ENCODE data around the gene P3H4. TPM values are rescaled to one million over a fixed set of nuclear protein-coding genes. Genes with fewer than 3 reads are reported as not detected.

Gene P3H4
- total RNA-seq, 1 experiment from 2014 or later = 58.9 TPM

GRCh38 chr17:41787021-41787418 lies 24.7 kb downstream of the P3H4 start:
- Histone ChIP-seq H3K9me3 (ENCODE audit: control insufficient read depth, insufficient read depth, low read depth, low read length) (no peaks in the 10 kb centered on the region), H3K36me3 (ENCODE audit: control insufficient read depth, insufficient read depth, low read length) (no peaks in the 10 kb centered on the region), H3K4me1 (ENCODE audit: control insufficient read depth, insufficient read depth, low read length) (peaks cover 35% of the 10 kb centered on the region), H3K27ac (ENCODE audit: low read length) (peak overlapping the region; percentile 10; the same call in 1 of the 2 replicates), H3K27me3 (ENCODE audit: control insufficient read depth, insufficient read depth, low read length) (no peaks in the 10 kb centered on the region), H3K4me3 (ENCODE audit: low read depth in 2 of 2, low read length in 2 of 2) (peak overlapping the region; percentile 40 to 70)
- DNase-seq (ENCODE audit: low read depth, low spot score) (no peak), ATAC-seq (no peak)
- BruUV-seq (replicated peaks) = no TSS peak
- intact Hi-C loops (cut with micrococcal nuclease; ENCODE audit: unreplicated experiment) (no loop called here), in situ Hi-C loops (cut with HindIII; ENCODE audit: low pct_unique_long_range_greater_than_20kb, low sequenced_read_pairs) (no loop called here)
- TF ChIP-seq SIN3A (IDR thresholded peaks at IDR 0.05; ENCODE audit: borderline replicate concordance, insufficient read depth, low read depth, low read length) = no peak
- TF ChIP-seq TCF7L2 (IDR thresholded peaks at IDR 0.05; ENCODE audit: low read depth, low read length) = no peak
- no peak for TF ChIP-seq REST (IDR thresholded peaks at IDR 0.05; ENCODE audit: insufficient read depth in 1 of 2, low read depth in 2 of 2, low read length in 1 of 2)
- no peak for TF ChIP-seq CTCF (IDR thresholded peaks at IDR 0.05)
- TF ChIP-seq POLR2AphosphoS5 (IDR thresholded peaks at IDR 0.05; ENCODE audit: low read depth, low read length) = no peak
- CTCF ChIA-PET = interaction anchor here (0.6 to 2.1 kb wide), 10 partner anchors 8 to 107 kb away, joined by 3 to 26 read pairs (median 6); no protein-coding TSS in a partner anchor
- POLR2A ChIA-PET = interaction anchor here (0.5 to 1.4 kb wide), 5 partner anchors 9 to 258 kb away, joined by 3 to 14 read pairs (median 4); no protein-coding TSS in a partner anchor

DNA sequence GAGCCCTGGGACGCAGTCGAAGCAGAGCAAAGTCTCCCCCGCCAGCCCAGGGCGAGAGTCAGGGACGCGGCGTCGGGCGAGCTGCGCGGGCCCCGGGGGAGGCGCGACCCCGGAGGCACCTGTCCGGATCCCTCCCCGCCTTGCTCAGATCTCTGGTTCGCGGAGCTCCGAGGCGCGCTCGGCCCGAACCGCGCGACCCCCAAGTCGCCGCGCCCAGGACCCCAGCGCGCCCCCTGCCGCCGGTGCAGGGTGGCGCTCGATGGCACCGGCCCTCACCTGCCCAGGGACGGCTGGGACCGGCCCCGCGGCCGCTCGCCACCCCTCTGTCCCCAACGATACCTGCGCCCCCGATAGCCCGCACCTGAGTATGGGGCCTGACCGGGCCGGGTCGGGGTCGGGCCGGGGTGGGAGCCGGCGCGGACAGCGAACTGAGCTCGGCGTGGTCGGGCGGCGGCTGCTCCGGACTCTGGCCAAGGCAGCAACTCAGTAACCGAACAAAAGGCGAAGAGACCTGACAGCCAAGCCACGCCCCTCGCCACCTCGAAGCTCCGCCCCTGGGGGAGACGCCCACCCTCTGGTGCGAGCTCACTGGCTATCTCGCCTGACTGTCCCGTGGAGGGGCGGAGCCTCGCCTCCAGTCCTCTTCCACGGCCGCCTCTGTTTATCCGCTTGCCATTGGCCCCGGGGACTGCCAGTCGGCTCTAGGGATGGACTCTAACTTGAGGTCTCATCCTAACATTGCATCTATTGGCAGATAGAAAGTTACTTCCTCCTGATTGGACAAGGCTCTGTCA lies 25.3 kb downstream of the P3H4 start, which contains the start of gene JUP:
JUP (minus strand) TSS at position 485 of the 794 bp plus-strand sequence. CDS start 14,857 bp downstream, outside the sequence.
- in situ Hi-C loops (cut with HindIII; ENCODE audit: low pct_unique_long_range_greater_than_20kb, low sequenced_read_pairs) = no loop called here
- TF ChIP-seq REST (IDR thresholded peaks at IDR 0.05; ENCODE audit: insufficient read depth in 1 of 2, low read depth in 2 of 2, low read length in 1 of 2) = no peak
- TF ChIP-seq POLR2AphosphoS5 (IDR thresholded peaks at IDR 0.05; ENCODE audit: low read depth, low read length) = peak; percentile 75
- peak; percentile 96 for TF ChIP-seq CTCF (IDR thresholded peaks at IDR 0.05)
- TF ChIP-seq TCF7L2 (IDR thresholded peaks at IDR 0.05; ENCODE audit: low read depth, low read length) = no peak
- peak; percentile 93 for TF ChIP-seq SIN3A (IDR thresholded peaks at IDR 0.05; ENCODE audit: borderline replicate concordance, insufficient read depth, low read depth, low read length)
- POLR2A ChIA-PET = interaction anchor here (0.5 to 1.4 kb wide), 8 partner anchors 8 to 258 kb away, joined by 3 to 14 read pairs (median 4); partner anchors contain the start of genes EIF1 and HAP1
- DNase-seq (ENCODE audit: low read depth, low spot score) (peak; percentile 91), ATAC-seq (peak; percentile 98)
- intact Hi-C loops (cut with micrococcal nuclease; ENCODE audit: unreplicated experiment) = no loop called here
- no TSS peak for BruUV-seq (replicated peaks)
- Histone ChIP-seq H3K27ac (ENCODE audit: low read length) (peak within 1 kb of the TSS; percentile 85), H3K9me3 (ENCODE audit: control insufficient read depth, insufficient read depth, low read depth, low read length) (no peaks in the 10 kb centered on the region), H3K27me3 (ENCODE audit: control insufficient read depth, insufficient read depth, low read length) (no peaks in the 10 kb centered on the region), H3K4me1 (ENCODE audit: control insufficient read depth, insufficient read depth, low read length) (peaks cover 37% of the 10 kb centered on the region), H3K4me3 (ENCODE audit: low read depth in 2 of 2, low read length in 2 of 2) (peak within 1 kb of the TSS; percentile 70 to 81), H3K36me3 (ENCODE audit: control insufficient read depth, insufficient read depth, low read length) (no peaks in the 10 kb centered on the region)
- CTCF ChIA-PET = interaction anchor here (0.6 to 2.1 kb wide), 13 partner anchors 8 to 1088 kb away, joined by 3 to 26 read pairs (median 4); no protein-coding TSS in a partner anchor
